ENCODE data around the gene CACNA1B. TPM values are rescaled to one million over a fixed set of nuclear protein-coding genes. Genes with fewer than 3 reads are reported as not detected.
"Not testable (repeated sequence)": the region's sequence is repeated elsewhere in the genome, so short reads cannot be mapped to it uniquely, and the experiment has no call there.

Gene CACNA1B
- total and polyA plus RNA-seq, 2 of the 13 experiments (the other 11 are each of a cell fraction or from before 2014, with no cell fraction given) = under 0.01 to 0.04 TPM

GRCh38 chr9:138083873-138084272, 206.3 kb downstream of the CACNA1B start (continued):
- no peak for TF ChIP-seq PRDM15 (CRISPR knock-in tag; IDR thresholded peaks at IDR 0.05)
- TF ChIP-seq ZNF564 (CRISPR knock-in tag; IDR thresholded peaks at IDR 0.05) = no peak
- no peak for TF ChIP-seq PRDM10 (CRISPR knock-in tag; IDR thresholded peaks at IDR 0.05; ENCODE audit: low read depth)

- WGBS (ENCODE audit: low lambda C conversion rate) = under 1% methylated on average over 4 of the region's 4 CpGs
Observed at GRCh38 chr9:138085568-138085967, 208.0 kb downstream of the CACNA1B start.

GRCh38 chr9:138092057-138092456, 214.5 kb downstream of the CACNA1B start:
- H3K36me3 ChIP-seq (replicated peaks in 1 of 2; ENCODE audit: control insufficient read depth in 1 of 2, insufficient read depth in 2 of 2, low read length in 2 of 2); CTCF ChIA-PET (ENCODE audit: low intra/inter-chr PET ratio, low total read pairs); in situ Hi-C loops (cut with HindIII; ENCODE audit: extremely low pct_ligation_motif_present, low pct_unique_long_range_greater_than_20kb); H4K20me1 ChIP-seq (ENCODE audit: insufficient read depth, low read length); intact Hi-C loops (cut with micrococcal nuclease; ENCODE audit: unreplicated experiment); H2AFZ ChIP-seq (ENCODE audit: low read length); H3K79me2 ChIP-seq (ENCODE audit: insufficient read depth, low read length); BruUV-seq (replicated peaks); H3K9ac ChIP-seq (ENCODE audit: insufficient read depth, low read depth, low read length); H3K27me3 ChIP-seq (ENCODE audit: control insufficient read depth in 1 of 2, insufficient read depth in 2 of 2, low read length in 2 of 2); DNase-seq (ENCODE audit: low spot score); H3K4me3 ChIP-seq (replicated peaks in 1 of 3; ENCODE audit: insufficient read depth in 1 of 3, low read depth in 2 of 3, low read length in 3 of 3); FAIRE-seq; H3K4me2 ChIP-seq (ENCODE audit: low read depth, low read length); H3K27ac ChIP-seq (ENCODE audit: extremely low read length, insufficient read depth, low read length); H3K4me1 ChIP-seq (ENCODE audit: insufficient read depth, low read length); POLR2A ChIA-PET; H3K9me3 ChIP-seq (ENCODE audit: low read length); ATAC-seq: not testable (repeated sequence)
- 17% methylated on average over 4 of the region's 4 CpGs for WGBS (ENCODE audit: low lambda C conversion rate)

More at GRCh38 chr9:138085568-138085967, 208.0 kb downstream of the CACNA1B start:
- TF ChIP-seq ELF4 (CRISPR knock-in tag; IDR thresholded peaks at IDR 0.05; ENCODE audit: borderline replicate concordance) = no peak
- TF ChIP-seq ZFP1 (CRISPR knock-in tag; IDR thresholded peaks at IDR 0.05) = peak; percentile 49; the same call in 1 of the 2 replicates
- BruUV-seq (replicated peaks) = no TSS peak
- Histone ChIP-seq H3K4me1 (ENCODE audit: insufficient read depth, low read length) (no peaks in the 10 kb centered on the region), H3K79me2 (ENCODE audit: insufficient read depth, low read length) (no peaks in the 10 kb centered on the region), H4K20me1 (ENCODE audit: insufficient read depth, low read length) (no peaks in the 10 kb centered on the region), H3K4me3 (replicated peaks in 1 of 3; ENCODE audit: insufficient read depth in 1 of 3, low read depth in 2 of 3, low read length in 3 of 3) (no peak overlapping the region), H3K9ac (ENCODE audit: insufficient read depth, low read depth, low read length) (no peak overlapping the region), H3K9me3 (ENCODE audit: low read length) (peaks cover 30% of the 10 kb centered on the region), H3K27me3 (ENCODE audit: control insufficient read depth in 1 of 2, insufficient read depth in 2 of 2, low read length in 2 of 2) (peaks cover 0 to 7% of the 10 kb centered on the region in 2 experiments; a peak in 1 of 5 replicates), H3K27ac (ENCODE audit: extremely low read length, insufficient read depth, low read length) (no peak overlapping the region), H3K4me2 (ENCODE audit: low read depth, low read length) (no peak overlapping the region), H2AFZ (ENCODE audit: low read length) (no peak overlapping the region), H3K36me3 (replicated peaks in 1 of 2; ENCODE audit: control insufficient read depth in 1 of 2, insufficient read depth in 2 of 2, low read length in 2 of 2) (no peaks in the 10 kb centered on the region)
- POLR2A ChIA-PET = no interaction called here
- intact Hi-C loops (cut with micrococcal nuclease; ENCODE audit: unreplicated experiment) = no loop called here
- in situ Hi-C loops (cut with HindIII; ENCODE audit: extremely low pct_ligation_motif_present, low pct_unique_long_range_greater_than_20kb) = no loop called here
- DNase-seq (ENCODE audit: low spot score) = no peak
- CTCF ChIA-PET (ENCODE audit: low intra/inter-chr PET ratio, low total read pairs) = no interaction called here
- no peak for ATAC-seq
- no peak for FAIRE-seq

All from HepG2 (cell line).